Osteoblast (primary cell): ENCODE measurements around the gene TRABD2A. TPM values are rescaled to one million over a fixed set of nuclear protein-coding genes. Genes with fewer than 3 reads are reported as not detected.

Experiments used
- DNase-seq: peaks from one replicate; pipeline ENCODE4 v3.0.0; 2011; ENCODE audit warnings: low spot score, mixed read lengths; ENCODE audit not compliant: insufficient read length; ENCODE audit errors: missing footprints
- H2AFZ ChIP-seq: 2 replicates; pipeline ENCODE4 v1.6.0; 2011; ENCODE audit warnings: mild to moderate bottlenecking, low read length
- H3K27ac ChIP-seq: 2 replicates; pipeline ENCODE4 v1.5.1; 2011; ENCODE audit warnings: mild to moderate bottlenecking, low read depth, low read length, moderate library complexity
- H3K27me3 ChIP-seq: 2 replicates; pipeline ENCODE4 v1.6.0; 2012; ENCODE audit warnings: mild to moderate bottlenecking, control low read depth, inconsistent platforms, low read length, moderate library complexity; ENCODE audit not compliant: insufficient read depth
- H3K36me3 ChIP-seq: 2 replicates; pipeline ENCODE4 v1.5.1; 2011; ENCODE audit warnings: mild to moderate bottlenecking, low read length, control low read depth, moderate library complexity; ENCODE audit not compliant: insufficient read depth
- H3K4me1 ChIP-seq: 2 replicates; pipeline ENCODE4 v1.5.1; 2011; ENCODE audit warnings: mild to moderate bottlenecking, low read length, control low read depth, moderate library complexity; ENCODE audit not compliant: insufficient read depth
- H3K4me2 ChIP-seq: 2 replicates; pipeline ENCODE4 v1.6.0; 2011; ENCODE audit warnings: mild to moderate bottlenecking, low read length; ENCODE audit not compliant: insufficient read depth
- H3K4me3 ChIP-seq: fragments of 200-600 bp; sonication (generic); 3 replicates; pipeline ENCODE4 v1.5.1; 2012; ENCODE audit warnings: mild to moderate bottlenecking, low read length, inconsistent platforms; ENCODE audit not compliant: insufficient read depth
- H3K79me2 ChIP-seq: 2 replicates; pipeline ENCODE4 v1.6.0; 2012; ENCODE audit warnings: mild to moderate bottlenecking, low read length, control low read depth, inconsistent platforms; ENCODE audit not compliant: insufficient read depth
- H3K9me3 ChIP-seq: 2 replicates; pipeline ENCODE4 v1.5.1; 2011; ENCODE audit warnings: low read depth, low read length, control low read depth
- H4K20me1 ChIP-seq: 2 replicates; pipeline ENCODE4 v1.6.0; 2012; ENCODE audit warnings: mild to moderate bottlenecking, low read length, control low read depth; ENCODE audit not compliant: insufficient read depth
- total RNA-seq: library from RNA; depleted of rRNA; stranded (reverse); fragments of >200 nt; gene quantifications from 2 replicates; pipeline ENCODE4 v1.2.3, GENCODE V29; 2012
- TF ChIP-seq, protein P1 (sequence below): IDR thresholded peaks from 2 replicates; pipeline ENCODE4 v1.5.1; 2011; ENCODE audit warnings: mild to moderate bottlenecking, low read depth, low read length, moderate library complexity; ENCODE audit errors: extremely low read depth

The TRABD2A gene
- total RNA-seq, 1 donor = 2.9 TPM

- no peak overlapping the region for H3K27ac ChIP-seq
- no peak for DNase-seq
- no peaks in the 10 kb centered on the region for H4K20me1 ChIP-seq
- H3K36me3 ChIP-seq = no peaks in the 10 kb centered on the region
- no peak overlapping the region for H3K4me2 ChIP-seq
- H3K79me2 ChIP-seq = no peaks in the 10 kb centered on the region
- TF ChIP-seq, protein P1, sequence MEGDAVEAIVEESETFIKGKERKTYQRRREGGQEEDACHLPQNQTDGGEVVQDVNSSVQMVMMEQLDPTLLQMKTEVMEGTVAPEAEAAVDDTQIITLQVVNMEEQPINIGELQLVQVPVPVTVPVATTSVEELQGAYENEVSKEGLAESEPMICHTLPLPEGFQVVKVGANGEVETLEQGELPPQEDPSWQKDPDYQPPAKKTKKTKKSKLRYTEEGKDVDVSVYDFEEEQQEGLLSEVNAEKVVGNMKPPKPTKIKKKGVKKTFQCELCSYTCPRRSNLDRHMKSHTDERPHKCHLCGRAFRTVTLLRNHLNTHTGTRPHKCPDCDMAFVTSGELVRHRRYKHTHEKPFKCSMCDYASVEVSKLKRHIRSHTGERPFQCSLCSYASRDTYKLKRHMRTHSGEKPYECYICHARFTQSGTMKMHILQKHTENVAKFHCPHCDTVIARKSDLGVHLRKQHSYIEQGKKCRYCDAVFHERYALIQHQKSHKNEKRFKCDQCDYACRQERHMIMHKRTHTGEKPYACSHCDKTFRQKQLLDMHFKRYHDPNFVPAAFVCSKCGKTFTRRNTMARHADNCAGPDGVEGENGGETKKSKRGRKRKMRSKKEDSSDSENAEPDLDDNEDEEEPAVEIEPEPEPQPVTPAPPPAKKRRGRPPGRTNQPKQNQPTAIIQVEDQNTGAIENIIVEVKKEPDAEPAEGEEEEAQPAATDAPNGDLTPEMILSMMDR = no peak
- peaks cover 11% of the 10 kb centered on the region for H3K4me1 ChIP-seq
- no peak overlapping the region for H3K4me3 ChIP-seq
- H3K9me3 ChIP-seq = no peaks in the 10 kb centered on the region
- H3K27me3 ChIP-seq = no peaks in the 10 kb centered on the region
- H2AFZ ChIP-seq = no peak overlapping the region
These were observed 84.1 kb downstream of the TRABD2A start for GRCh38 chr2:84796798-84797197.

- H3K27ac ChIP-seq = no peak overlapping the region
- no peak overlapping the region for H3K4me3 ChIP-seq
- no peaks in the 10 kb centered on the region for H3K27me3 ChIP-seq
- H3K4me1 ChIP-seq = peaks cover 11% of the 10 kb centered on the region
- no peak overlapping the region for H2AFZ ChIP-seq
- H4K20me1 ChIP-seq = no peaks in the 10 kb centered on the region
- no peaks in the 10 kb centered on the region for H3K36me3 ChIP-seq
- TF ChIP-seq, protein P1 = no peak
- no peaks in the 10 kb centered on the region for H3K79me2 ChIP-seq
- no peak overlapping the region for H3K4me2 ChIP-seq
- no peak for DNase-seq
- H3K9me3 ChIP-seq = no peaks in the 10 kb centered on the region
These were observed 87.2 kb downstream of the TRABD2A start for GRCh38 chr2:84793641-84794040.

DNA sequence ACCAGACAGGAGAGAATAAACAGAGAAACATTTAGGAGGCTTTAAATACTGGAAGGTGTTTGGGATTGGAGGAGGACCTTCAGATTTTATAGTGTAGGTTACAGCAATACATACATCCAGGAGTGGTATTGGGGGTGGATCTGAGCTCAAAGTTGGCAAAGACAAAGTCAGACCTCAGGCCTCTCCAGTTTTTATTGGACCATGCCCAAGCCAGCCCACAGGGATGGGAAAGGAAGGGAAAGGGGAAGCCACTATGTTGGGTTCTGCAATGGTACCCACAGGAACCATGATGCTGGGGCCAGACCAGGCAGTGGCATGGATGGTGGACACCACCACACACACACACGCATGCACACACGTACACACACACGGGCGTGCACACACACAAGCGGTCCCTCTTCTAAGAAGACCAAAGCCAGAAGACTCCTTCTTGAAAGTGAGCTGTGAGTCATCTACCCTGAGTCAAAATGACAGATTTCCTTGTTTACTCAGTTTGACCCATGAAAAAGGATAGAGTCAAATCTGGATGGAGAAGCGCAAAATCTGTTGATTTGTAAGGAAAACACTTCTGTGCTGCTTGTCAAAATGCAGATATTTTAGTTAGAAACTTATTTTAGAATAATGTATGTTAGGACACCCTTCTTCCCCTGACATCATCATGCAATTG, 87.9 kb downstream of the TRABD2A start:
- DNase-seq = peak; percentile 79
- no peak overlapping the region for H3K4me3 ChIP-seq
- no peak overlapping the region for H2AFZ ChIP-seq
- H3K4me2 ChIP-seq = peak overlapping the region; percentile 30
- H4K20me1 ChIP-seq = no peaks in the 10 kb centered on the region
- H3K9me3 ChIP-seq = no peaks in the 10 kb centered on the region
- peaks cover 11% of the 10 kb centered on the region for H3K4me1 ChIP-seq
- TF ChIP-seq, protein P1 = no peak
- no peaks in the 10 kb centered on the region for H3K79me2 ChIP-seq
- no peak overlapping the region for H3K27ac ChIP-seq
- no peaks in the 10 kb centered on the region for H3K27me3 ChIP-seq
- no peaks in the 10 kb centered on the region for H3K36me3 ChIP-seq

DNA sequence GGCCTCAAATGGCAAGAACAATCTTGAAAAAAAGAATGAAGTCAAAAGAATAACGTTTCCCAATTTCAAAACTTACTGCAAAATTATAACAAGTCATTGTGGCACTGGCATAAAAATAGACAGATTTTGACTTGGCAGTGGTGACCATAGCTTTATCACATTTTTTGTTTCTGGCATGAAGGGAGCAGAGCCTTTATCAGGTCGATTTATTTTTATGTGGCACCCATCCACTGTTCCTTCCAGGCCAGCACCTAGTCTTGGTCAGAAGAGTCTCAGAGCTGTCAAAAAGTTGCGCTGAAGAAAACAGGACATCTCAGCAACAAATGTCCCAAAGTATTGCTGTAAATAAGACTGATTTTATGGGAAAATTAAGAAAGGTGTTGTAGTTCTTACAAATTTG, 92.4 kb downstream of the TRABD2A start:
- Histone ChIP-seq H2AFZ (no peak overlapping the region), H3K4me1 (peaks cover 10% of the 10 kb centered on the region), H3K27me3 (no peaks in the 10 kb centered on the region), H3K36me3 (no peaks in the 10 kb centered on the region), H4K20me1 (no peaks in the 10 kb centered on the region), H3K4me3 (no peak overlapping the region), H3K4me2 (no peak overlapping the region), H3K79me2 (no peaks in the 10 kb centered on the region), H3K9me3 (no peaks in the 10 kb centered on the region), H3K27ac (no peak overlapping the region)
- no peak for DNase-seq
- TF ChIP-seq, protein P1 = no peak
